ENCODE data around the gene LRRFIP2. TPM values are rescaled to one million over a fixed set of nuclear protein-coding genes. Genes with fewer than 3 reads are reported as not detected.

LRRFIP2 gene
- total RNA-seq, 1 donor from 2014 or later = 50.7 TPM

- Mint-ChIP-seq H3K4me3 (ENCODE audit: unreplicated experiment) (no peak overlapping the region), H3K27me3 (ENCODE audit: low read depth) (no peaks in the 10 kb centered on the region), H3K27ac (ENCODE audit: unreplicated experiment) (no peak overlapping the region), H3K9me3 (ENCODE audit: low read depth) (no peaks in the 10 kb centered on the region), H3K36me3 (ENCODE audit: low read depth) (peaks cover 7% of the 10 kb centered on the region), H3K4me1 (ENCODE audit: low read depth) (peaks cover 3% of the 10 kb centered on the region)
- TF ChIP-seq CTCF (IDR thresholded peaks at IDR 0.05) = no peak
- DNase-seq (ENCODE audit: low spot score) = no peak
These were observed 92.1 kb downstream of the LRRFIP2 start for GRCh38 chr3:37082317-37082716.

- no peaks in the 10 kb centered on the region for H3K9me3 Mint-ChIP-seq (ENCODE audit: low read depth)
- H3K4me1 Mint-ChIP-seq (ENCODE audit: low read depth) = peaks cover 40% of the 10 kb centered on the region
- no peak for TF ChIP-seq CTCF (IDR thresholded peaks at IDR 0.05)
- H3K4me3 Mint-ChIP-seq (ENCODE audit: unreplicated experiment) = no peak overlapping the region
- DNase-seq (ENCODE audit: low spot score) = no peak
- H3K36me3 Mint-ChIP-seq (ENCODE audit: low read depth) = peaks cover 12% of the 10 kb centered on the region
- H3K27me3 Mint-ChIP-seq (ENCODE audit: low read depth) = no peaks in the 10 kb centered on the region
- peak overlapping the region; percentile 46 for H3K27ac Mint-ChIP-seq (ENCODE audit: unreplicated experiment)
These were observed 98.4 kb downstream of the LRRFIP2 start for GRCh38 chr3:37075955-37076354.

- Mint-ChIP-seq H3K27ac (ENCODE audit: unreplicated experiment) (peak overlapping the region; percentile 90), H3K4me1 (ENCODE audit: low read depth) (peaks cover 42% of the 10 kb centered on the region), H3K4me3 (ENCODE audit: unreplicated experiment) (no peak overlapping the region), H3K36me3 (ENCODE audit: low read depth) (peaks cover 14% of the 10 kb centered on the region), H3K9me3 (ENCODE audit: low read depth) (no peaks in the 10 kb centered on the region), H3K27me3 (ENCODE audit: low read depth) (no peaks in the 10 kb centered on the region)
- TF ChIP-seq CTCF (IDR thresholded peaks at IDR 0.05) = no peak
- no peak for DNase-seq (ENCODE audit: low spot score)
These were observed 100.2 kb downstream of the LRRFIP2 start for GRCh38 chr3:37074178-37074577.

GRCh38 chr3:37072892-37073291, 101.5 kb downstream of the LRRFIP2 start:
- Mint-ChIP-seq H3K9me3 (ENCODE audit: low read depth) (no peaks in the 10 kb centered on the region), H3K4me1 (ENCODE audit: low read depth) (peaks cover 45% of the 10 kb centered on the region), H3K4me3 (ENCODE audit: unreplicated experiment) (peak overlapping the region; percentile 46), H3K27me3 (ENCODE audit: low read depth) (no peaks in the 10 kb centered on the region), H3K27ac (ENCODE audit: unreplicated experiment) (peak overlapping the region; percentile 83), H3K36me3 (ENCODE audit: low read depth) (peaks cover 17% of the 10 kb centered on the region)
- no peak for TF ChIP-seq CTCF (IDR thresholded peaks at IDR 0.05)
- DNase-seq (ENCODE audit: low spot score) = no peak

GRCh38 chr3:37071921-37072320, 102.5 kb downstream of the LRRFIP2 start:
- no peaks in the 10 kb centered on the region for H3K27me3 Mint-ChIP-seq (ENCODE audit: low read depth)
- peak overlapping the region; percentile 83 for H3K27ac Mint-ChIP-seq (ENCODE audit: unreplicated experiment)
- H3K9me3 Mint-ChIP-seq (ENCODE audit: low read depth) = no peaks in the 10 kb centered on the region
- no peak for DNase-seq (ENCODE audit: low spot score)
- peaks cover 45% of the 10 kb centered on the region for H3K4me1 Mint-ChIP-seq (ENCODE audit: low read depth)
- H3K4me3 Mint-ChIP-seq (ENCODE audit: unreplicated experiment) = no peak overlapping the region
- H3K36me3 Mint-ChIP-seq (ENCODE audit: low read depth) = peaks cover 15% of the 10 kb centered on the region
- no peak for TF ChIP-seq CTCF (IDR thresholded peaks at IDR 0.05)

Data from chondrocyte (in vitro differentiated cells).